Mesothelial cell of epicardium (in vitro differentiated cells): ENCODE data around the gene FAM241A. TPM values are rescaled to one million over a fixed set of nuclear protein-coding genes. Genes with fewer than 3 reads are reported as not detected.
A peak's percentile ranks its signal among the peaks of the same experiment; 100 is the strongest.

Source experiments
- DNase-seq, 2 experiments: peaks; one replicate each; pipeline ENCODE4 v3.0.0; 2021; ENCODE audit warnings: low spot score in 2 of 2; ENCODE audit not compliant: unreplicated experiment in 2 of 2
- H3K27ac Mint-ChIP-seq: 2 replicates; pipeline ENCODE4 v1.8.0; 2021; ENCODE audit warnings: mixed read lengths
- H3K27me3 Mint-ChIP-seq: 2 replicates; pipeline ENCODE4 v1.8.0; 2021; ENCODE audit warnings: low read depth, mixed read lengths
- H3K36me3 Mint-ChIP-seq: 2 replicates; pipeline ENCODE4 v1.8.0; 2021; ENCODE audit warnings: mixed read lengths
- H3K4me1 Mint-ChIP-seq: 2 replicates; pipeline ENCODE4 v1.8.0; 2021; ENCODE audit warnings: mixed read lengths
- H3K4me3 Mint-ChIP-seq: 2 replicates; pipeline ENCODE4 v1.8.0; 2021; ENCODE audit warnings: mild to moderate bottlenecking, moderate library complexity, mixed read lengths
- H3K9me3 Mint-ChIP-seq: 2 replicates; pipeline ENCODE4 v1.8.0; 2021; ENCODE audit warnings: mixed read lengths
- total RNA-seq: library from RNA; stranded (reverse); gene quantifications from 3 replicates; pipeline ENCODE4 v1.2.1, GENCODE V29; 2021
- TF ChIP-seq, protein P1 (sequence below): fragments of 200-600 bp; sonication (generic); IDR thresholded peaks from one replicate; pipeline ENCODE4 v1.5.0; 2021; ENCODE audit warnings: antibody characterized with exemption; ENCODE audit not compliant: unreplicated experiment

FAM241A gene
- total RNA-seq: 0.20 to 0.35 TPM (median 0.27 TPM) in 3 replicates

- DNase-seq: peak; percentile 62 to 80
- no peaks in the 10 kb centered on the region for H3K36me3 Mint-ChIP-seq
- no peaks in the 10 kb centered on the region for H3K9me3 Mint-ChIP-seq
- peaks cover 10% of the 10 kb centered on the region for H3K4me1 Mint-ChIP-seq
- peak within 1 kb of the TSS; percentile 18 for H3K27ac Mint-ChIP-seq
- peaks cover 29% of the 10 kb centered on the region for H3K27me3 Mint-ChIP-seq
- peak within 1 kb of the TSS; percentile 84 for H3K4me3 Mint-ChIP-seq
- TF ChIP-seq, protein P1, sequence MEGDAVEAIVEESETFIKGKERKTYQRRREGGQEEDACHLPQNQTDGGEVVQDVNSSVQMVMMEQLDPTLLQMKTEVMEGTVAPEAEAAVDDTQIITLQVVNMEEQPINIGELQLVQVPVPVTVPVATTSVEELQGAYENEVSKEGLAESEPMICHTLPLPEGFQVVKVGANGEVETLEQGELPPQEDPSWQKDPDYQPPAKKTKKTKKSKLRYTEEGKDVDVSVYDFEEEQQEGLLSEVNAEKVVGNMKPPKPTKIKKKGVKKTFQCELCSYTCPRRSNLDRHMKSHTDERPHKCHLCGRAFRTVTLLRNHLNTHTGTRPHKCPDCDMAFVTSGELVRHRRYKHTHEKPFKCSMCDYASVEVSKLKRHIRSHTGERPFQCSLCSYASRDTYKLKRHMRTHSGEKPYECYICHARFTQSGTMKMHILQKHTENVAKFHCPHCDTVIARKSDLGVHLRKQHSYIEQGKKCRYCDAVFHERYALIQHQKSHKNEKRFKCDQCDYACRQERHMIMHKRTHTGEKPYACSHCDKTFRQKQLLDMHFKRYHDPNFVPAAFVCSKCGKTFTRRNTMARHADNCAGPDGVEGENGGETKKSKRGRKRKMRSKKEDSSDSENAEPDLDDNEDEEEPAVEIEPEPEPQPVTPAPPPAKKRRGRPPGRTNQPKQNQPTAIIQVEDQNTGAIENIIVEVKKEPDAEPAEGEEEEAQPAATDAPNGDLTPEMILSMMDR: no peak
Measured at GRCh38 chr4:112145326-112145789, at the start of gene FAM241A. TSS of gene FAM241A (plus strand) at chr4:112145454. CDS start at chr4:112145581, 127 bp downstream.

- H3K4me3 Mint-ChIP-seq: no peak overlapping the region
- TF ChIP-seq, protein P1: no peak
- H3K27ac Mint-ChIP-seq: no peak overlapping the region
- no peaks in the 10 kb centered on the region for H3K9me3 Mint-ChIP-seq
- H3K36me3 Mint-ChIP-seq: no peaks in the 10 kb centered on the region
- peaks cover 18% of the 10 kb centered on the region for H3K27me3 Mint-ChIP-seq
- H3K4me1 Mint-ChIP-seq: peaks cover 4% of the 10 kb centered on the region
- DNase-seq: no peak
Measured at GRCh38 chr4:112098841-112099530, 46.3 kb upstream of the FAM241A start.

DNA sequence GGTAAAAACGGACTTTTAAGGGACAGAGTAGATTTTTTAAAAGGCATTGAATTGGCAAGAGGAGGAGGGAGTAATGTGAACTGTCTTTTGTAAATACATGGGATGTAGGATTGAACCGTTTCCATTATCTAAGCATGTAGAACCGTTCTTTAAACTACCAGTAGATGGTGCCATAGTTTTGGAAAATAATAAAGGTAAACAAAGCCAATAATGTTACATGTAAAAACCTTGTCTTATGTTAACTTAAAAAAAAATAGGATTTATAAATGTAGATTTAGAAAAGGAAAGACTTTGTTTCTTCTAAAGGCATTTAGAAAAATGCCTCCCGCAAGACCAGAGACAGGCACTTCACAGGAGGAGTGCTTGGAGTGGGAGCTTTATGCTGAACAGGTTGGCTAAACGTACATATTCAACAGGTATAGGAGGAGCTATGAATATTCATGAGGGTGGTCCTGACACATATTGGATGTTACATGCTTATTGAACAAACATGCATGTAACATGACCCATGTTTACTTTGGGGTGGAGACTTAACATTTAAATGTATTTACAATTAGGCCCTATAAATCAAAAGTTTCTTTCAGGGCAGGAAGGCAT lies 45.5 kb upstream of the FAM241A start:
- DNase-seq: no peak
- Mint-ChIP-seq H3K4me3 (no peak overlapping the region), H3K36me3 (no peaks in the 10 kb centered on the region), H3K27ac (no peak overlapping the region), H3K4me1 (peaks cover 4% of the 10 kb centered on the region), H3K27me3 (peaks cover 16% of the 10 kb centered on the region), H3K9me3 (no peaks in the 10 kb centered on the region)
- TF ChIP-seq, protein P1: peak; percentile 55

GRCh38 chr4:112102875-112103370 lies 42.3 kb upstream of the FAM241A start:
- Mint-ChIP-seq H3K27ac (no peak overlapping the region), H3K36me3 (no peaks in the 10 kb centered on the region), H3K4me1 (peaks cover 4% of the 10 kb centered on the region), H3K27me3 (peaks cover 4% of the 10 kb centered on the region), H3K9me3 (no peaks in the 10 kb centered on the region), H3K4me3 (no peak overlapping the region)
- DNase-seq: no peak
- TF ChIP-seq, protein P1: no peak

GRCh38 chr4:112105201-112105969 lies 39.9 kb upstream of the FAM241A start:
- DNase-seq: no peak
- H3K27me3 Mint-ChIP-seq: no peaks in the 10 kb centered on the region
- no peak overlapping the region for H3K4me3 Mint-ChIP-seq
- H3K36me3 Mint-ChIP-seq: no peaks in the 10 kb centered on the region
- H3K4me1 Mint-ChIP-seq: no peaks in the 10 kb centered on the region
- H3K27ac Mint-ChIP-seq: no peak overlapping the region
- no peaks in the 10 kb centered on the region for H3K9me3 Mint-ChIP-seq
- TF ChIP-seq, protein P1: no peak
